ENCODE results near the gene SLC29A2. TPM values are rescaled to one million over a fixed set of nuclear protein-coding genes. Genes with fewer than 3 reads are reported as not detected.

The SLC29A2 gene
- total RNA-seq, 4 donors from 2014 or later, result 7.5 to 32.4 (median 14.4) TPM

DNA sequence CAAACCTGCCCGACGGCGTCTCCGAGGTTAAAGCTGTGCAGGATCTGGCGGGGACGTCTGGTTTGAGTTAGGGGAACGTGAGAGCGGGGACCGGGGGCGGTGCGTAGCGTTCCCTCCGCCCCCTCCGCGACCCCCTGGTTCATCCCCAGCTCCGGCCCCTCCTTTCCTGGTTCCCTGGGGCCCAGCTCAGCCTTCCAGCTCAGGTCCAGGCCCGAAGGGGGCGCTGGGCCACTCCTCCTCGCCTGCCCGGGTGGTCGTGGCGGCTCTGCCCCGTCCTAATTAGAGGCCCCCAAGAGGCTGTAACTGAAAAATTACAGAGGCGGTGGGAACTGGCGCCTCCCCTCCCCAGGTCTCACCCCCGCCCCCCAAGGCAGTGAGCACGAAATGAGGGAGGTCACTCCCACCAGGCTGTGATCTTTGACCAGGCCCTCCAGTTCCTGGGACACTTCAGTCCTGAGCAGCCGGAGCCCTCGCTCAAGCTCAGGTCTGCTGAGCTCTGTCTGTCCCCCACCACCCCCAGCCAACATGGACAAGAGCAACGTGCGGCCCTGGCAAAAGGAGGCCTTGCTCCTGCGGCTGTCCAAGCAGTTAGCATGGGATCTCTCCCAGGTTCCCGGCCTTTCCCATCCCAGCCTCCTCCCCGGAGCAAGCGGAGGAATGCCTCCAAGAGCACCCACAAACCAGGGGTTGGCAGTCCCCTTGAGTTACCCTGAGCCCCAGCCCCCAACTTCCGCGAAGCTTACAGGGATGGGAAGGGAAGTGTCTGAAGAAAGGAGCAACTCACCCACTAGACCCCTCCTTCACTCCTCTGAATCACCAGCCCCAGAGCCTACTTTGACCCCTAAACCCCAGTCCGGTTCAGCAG, 58.0 kb downstream of the SLC29A2 start:
- H3K9me3 ChIP-seq, result no peaks in the 10 kb centered on the region
- 52% methylated on average over 30 of the region's 38 CpGs; no CpG with 5 or more reads in 1 of the 2 donors for WGBS, 2 donors (ENCODE audit: low coverage in 1 of 2)
- DNase-seq, result no peak
- in situ Hi-C loops (cut with MboI; ENCODE audit: low pct_ligation_motif_present in 1 of 4, low pct_unique_long_range_greater_than_20kb in 1 of 4, low sequenced_read_pairs in 3 of 4), result no loop called here
- no peak for TF ChIP-seq POLR2A (IDR thresholded peaks at IDR 0.05)
- TF ChIP-seq, protein P1, sequence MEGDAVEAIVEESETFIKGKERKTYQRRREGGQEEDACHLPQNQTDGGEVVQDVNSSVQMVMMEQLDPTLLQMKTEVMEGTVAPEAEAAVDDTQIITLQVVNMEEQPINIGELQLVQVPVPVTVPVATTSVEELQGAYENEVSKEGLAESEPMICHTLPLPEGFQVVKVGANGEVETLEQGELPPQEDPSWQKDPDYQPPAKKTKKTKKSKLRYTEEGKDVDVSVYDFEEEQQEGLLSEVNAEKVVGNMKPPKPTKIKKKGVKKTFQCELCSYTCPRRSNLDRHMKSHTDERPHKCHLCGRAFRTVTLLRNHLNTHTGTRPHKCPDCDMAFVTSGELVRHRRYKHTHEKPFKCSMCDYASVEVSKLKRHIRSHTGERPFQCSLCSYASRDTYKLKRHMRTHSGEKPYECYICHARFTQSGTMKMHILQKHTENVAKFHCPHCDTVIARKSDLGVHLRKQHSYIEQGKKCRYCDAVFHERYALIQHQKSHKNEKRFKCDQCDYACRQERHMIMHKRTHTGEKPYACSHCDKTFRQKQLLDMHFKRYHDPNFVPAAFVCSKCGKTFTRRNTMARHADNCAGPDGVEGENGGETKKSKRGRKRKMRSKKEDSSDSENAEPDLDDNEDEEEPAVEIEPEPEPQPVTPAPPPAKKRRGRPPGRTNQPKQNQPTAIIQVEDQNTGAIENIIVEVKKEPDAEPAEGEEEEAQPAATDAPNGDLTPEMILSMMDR (IDR thresholded peaks at IDR 0.05), result no peak
- no peak for TF ChIP-seq POLR2AphosphoS5 (IDR thresholded peaks at IDR 0.05)
- TF ChIP-seq EP300 (IDR thresholded peaks at IDR 0.05; ENCODE audit: low read depth), result no peak
- intact Hi-C loops (cut with DNase I; ENCODE audit: low total_unique reads), result no loop called here
- H3K27me3 ChIP-seq, result no peaks in the 10 kb centered on the region
- no peaks in the 10 kb centered on the region for H3K36me3 ChIP-seq
- peak overlapping the region in 3 of 4 donors; percentile 16 to 63 (median 30) for H3K4me3 ChIP-seq
- peak overlapping the region; percentile 91 to 95 (median 94) for H3K27ac ChIP-seq
- H3K4me1 ChIP-seq, result peaks cover 16 to 44% (median 31%) of the 10 kb centered on the region in 4 donors

DNA sequence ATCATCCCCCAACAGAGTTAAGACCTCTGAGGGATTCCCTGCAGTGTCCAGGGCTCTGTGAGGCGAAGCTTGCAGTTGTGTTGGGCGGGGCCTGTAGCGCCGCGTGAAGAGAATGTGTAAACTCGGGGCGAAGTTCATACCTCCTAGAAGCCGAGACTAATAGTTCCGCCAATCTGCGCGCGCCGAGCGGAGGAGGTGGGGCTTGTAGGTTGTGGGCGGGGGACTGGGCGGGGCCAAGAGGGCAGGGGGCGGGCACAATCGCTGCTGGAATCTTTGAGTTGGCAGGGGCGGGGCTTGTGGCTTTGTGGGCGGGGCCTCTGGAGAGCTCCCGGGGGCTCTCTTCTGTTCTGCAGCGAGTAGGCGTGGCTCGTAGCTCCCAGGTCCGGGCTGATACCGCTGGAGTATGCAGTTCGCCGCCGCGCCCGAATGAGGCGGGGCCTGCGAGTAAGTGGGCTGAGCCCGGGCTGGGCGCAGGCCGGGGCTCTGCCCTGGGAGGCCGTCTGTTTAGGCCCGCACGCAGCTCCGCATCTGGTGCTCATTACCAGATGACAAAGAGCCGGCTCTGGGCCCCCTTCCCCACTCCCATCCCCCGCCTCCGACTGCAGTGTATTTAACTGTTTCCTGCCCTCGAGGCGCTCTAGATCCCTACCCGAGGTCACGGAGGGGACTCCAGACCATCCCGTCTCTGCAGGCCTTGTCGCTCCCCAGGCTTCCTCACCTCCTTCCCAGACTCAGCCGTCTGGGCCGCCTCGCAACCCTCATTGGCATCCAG, 58.8 kb downstream of the SLC29A2 start:
- Histone ChIP-seq H3K36me3 (no peaks in the 10 kb centered on the region), H3K4me3 (peak overlapping the region; percentile 18 to 63 (median 42)), H3K27me3 (no peaks in the 10 kb centered on the region), H3K9me3 (no peaks in the 10 kb centered on the region), H3K4me1 (peaks cover 9 to 36% (median 25%) of the 10 kb centered on the region in 4 donors), H3K27ac (peak overlapping the region; percentile 91 to 95 (median 94))
- TF ChIP-seq POLR2A (IDR thresholded peaks at IDR 0.05) (peak; percentile 19), POLR2AphosphoS5 (IDR thresholded peaks at IDR 0.05) (peak; percentile 52 to 61 (median 52))
- TF ChIP-seq, protein P1 (IDR thresholded peaks at IDR 0.05), result no peak
- 5% methylated on average over 49 of the region's 52 CpGs; no CpG with 5 or more reads in 1 of the 2 donors for WGBS, 2 donors (ENCODE audit: low coverage in 1 of 2)
- peak; percentile 99 for DNase-seq
- intact Hi-C loops (cut with DNase I; ENCODE audit: low total_unique reads) (no loop called here), in situ Hi-C loops (cut with MboI; ENCODE audit: low pct_ligation_motif_present in 1 of 4, low pct_unique_long_range_greater_than_20kb in 1 of 4, low sequenced_read_pairs in 3 of 4) (no loop called here)

Small RNA genes within 50 kb of the gene (small RNA-seq; reads per million reads assigned to genes)
- gene RF00017 (0 reads per million in 4 donors), gene RNU1-84P (0 to 0.36 (median 0) reads per million in 4 donors)

Other genes starting within 250 kb of the SLC29A2 start
- 10 to 100 TPM in 2 of 4 donors, 1 to 10 TPM in 2; 5.1 to 15.6 (median 11.1) TPM for gene KLC2, start 114.1 kb downstream of the SLC29A2 start, total RNA-seq
- gene RAB1B, start 103.1 kb downstream of the SLC29A2 start, total RNA-seq, result 100 to 1,000 TPM in 3 of 4 donors, 10 to 100 TPM in 1; 89.8 to 141 (median 131) TPM
- gene CNIH2, start 93.6 kb downstream of the SLC29A2 start, total RNA-seq, result under 1 TPM in 1 of 4 donors, not detected in 3; 0.41 TPM
- gene YIF1A, start 82.6 kb downstream of the SLC29A2 start, total RNA-seq, result 10 to 100 TPM; 60.6 to 99.7 (median 72.3) TPM
- under 1 TPM in 2 of 4 donors, not detected in 2; 0.55 to 0.75 TPM for gene TMEM151A, start 79.9 kb downstream of the SLC29A2 start, total RNA-seq
- gene CD248, start 54.7 kb downstream of the SLC29A2 start, total RNA-seq, result 10 to 100 TPM in 1 of 4 donors, 1 to 10 TPM in 3; 2.6 to 36.2 (median 6.5) TPM
- 10 to 100 TPM in 3 of 4 donors, 1 to 10 TPM in 1; 8.8 to 43.8 (median 14.4) TPM for gene RIN1, start 35.3 kb downstream of the SLC29A2 start, total RNA-seq
- gene BRMS1, start 26.7 kb downstream of the SLC29A2 start, total RNA-seq, result 100 to 1,000 TPM in 1 of 4 donors, 10 to 100 TPM in 3; 34.0 to 178 (median 63.1) TPM
- gene B4GAT1, start 24.1 kb downstream of the SLC29A2 start, total RNA-seq, result 10 to 100 TPM; 21.8 to 31.8 (median 23.6) TPM
- gene NPAS4, start 49.3 kb upstream of the SLC29A2 start, total RNA-seq, result under 1 TPM in 1 of 4 donors, not detected in 3; 0.16 TPM
- gene MRPL11, start 67.1 kb upstream of the SLC29A2 start, total RNA-seq, result 100 to 1,000 TPM in 1 of 4 donors, 10 to 100 TPM in 3; 39.6 to 127 (median 43.5) TPM
- gene PELI3, start 95.1 kb upstream of the SLC29A2 start, total RNA-seq, result 10 to 100 TPM in 1 of 4 donors, 1 to 10 TPM in 3; 1.2 to 14.2 (median 7.8) TPM
- gene DPP3, start 108.7 kb upstream of the SLC29A2 start, total RNA-seq, result 100 to 1,000 TPM in 1 of 4 donors, 10 to 100 TPM in 3; 32.8 to 116 (median 53.4) TPM
- gene BBS1, start 138.9 kb upstream of the SLC29A2 start, total RNA-seq, result 100 to 1,000 TPM in 1 of 4 donors, 10 to 100 TPM in 3; 33.3 to 146 (median 56.0) TPM
- 10 to 100 TPM; 12.1 to 34.4 (median 13.8) TPM for gene ZDHHC24, start 174.3 kb upstream of the SLC29A2 start, total RNA-seq
- not detected for gene ACTN3, start 175.1 kb upstream of the SLC29A2 start, total RNA-seq
- gene CTSF, start 196.8 kb upstream of the SLC29A2 start, total RNA-seq, result 10 to 100 TPM; 23.5 to 80.6 (median 39.0) TPM
- gene CCDC87, start 221.3 kb upstream of the SLC29A2 start, total RNA-seq, result under 1 TPM in 2 of 4 donors, not detected in 2; 0.32 to 0.96 TPM
- gene CCS, start 221.4 kb upstream of the SLC29A2 start, total RNA-seq, result 10 to 100 TPM; 37.4 to 82.0 (median 49.5) TPM
- 10 to 100 TPM; 13.8 to 70.1 (median 47.0) TPM for gene RBM14, start 244.9 kb upstream of the SLC29A2 start, total RNA-seq

All from transverse colon (tissue), 4 donors.